ENCODE data around the gene ZFYVE26. TPM values are rescaled to one million over a fixed set of nuclear protein-coding genes. Genes with fewer than 3 reads are reported as not detected.

The ZFYVE26 gene
- 13.3 TPM for total RNA-seq
- long read RNA-seq, partial matches to known transcripts, result 9 of 11 reads
- long read RNA-seq, other reads (novel, unspliced or antisense), result 2 of 11 reads

DNA sequence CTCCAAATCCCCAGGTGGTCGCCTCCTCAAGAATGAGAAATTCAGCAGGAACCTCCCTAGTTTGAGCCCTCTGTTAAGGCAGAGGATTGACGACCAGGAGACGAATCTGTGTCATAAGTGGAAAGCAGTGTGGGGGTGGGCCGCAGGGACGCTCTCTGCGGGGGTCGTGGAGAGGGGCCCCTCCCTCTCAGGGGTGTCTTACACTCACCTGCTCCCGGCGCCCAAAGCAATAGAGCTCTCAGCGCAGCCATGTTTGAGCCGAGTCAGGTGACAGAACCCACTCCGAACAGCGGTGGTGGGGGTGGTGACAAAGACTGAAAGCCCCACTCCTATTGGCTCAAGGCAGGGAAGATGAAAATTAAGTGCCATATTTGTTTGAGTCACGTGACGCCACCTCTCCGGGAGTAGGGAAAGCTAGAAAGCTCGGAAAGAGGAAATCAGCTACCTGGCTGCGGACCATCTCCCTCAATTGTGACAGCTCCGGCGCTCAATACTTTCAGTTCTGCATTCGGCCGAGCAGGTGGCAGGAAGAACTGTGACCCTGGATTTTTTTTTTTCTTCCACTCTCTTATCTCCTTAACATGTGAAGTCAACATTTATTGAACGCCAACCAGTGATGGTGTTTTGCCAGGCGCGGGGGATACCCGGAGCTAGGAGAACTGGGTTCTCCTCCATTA, at the start of gene ZFYVE26:
TSS of gene ZFYVE26 (minus strand) at position 265 of the 677 bp plus-strand sequence. CDS start 627 bp downstream, outside the sequence.
- H3K27ac ChIP-seq (replicated peaks), result peak within 1 kb of the TSS; percentile 79
- no peaks in the 10 kb centered on the region for H3K27me3 ChIP-seq (ENCODE audit: low read depth)
- peak within 1 kb of the TSS; percentile 79 for H3K4me3 ChIP-seq
- TF ChIP-seq, protein P1, sequence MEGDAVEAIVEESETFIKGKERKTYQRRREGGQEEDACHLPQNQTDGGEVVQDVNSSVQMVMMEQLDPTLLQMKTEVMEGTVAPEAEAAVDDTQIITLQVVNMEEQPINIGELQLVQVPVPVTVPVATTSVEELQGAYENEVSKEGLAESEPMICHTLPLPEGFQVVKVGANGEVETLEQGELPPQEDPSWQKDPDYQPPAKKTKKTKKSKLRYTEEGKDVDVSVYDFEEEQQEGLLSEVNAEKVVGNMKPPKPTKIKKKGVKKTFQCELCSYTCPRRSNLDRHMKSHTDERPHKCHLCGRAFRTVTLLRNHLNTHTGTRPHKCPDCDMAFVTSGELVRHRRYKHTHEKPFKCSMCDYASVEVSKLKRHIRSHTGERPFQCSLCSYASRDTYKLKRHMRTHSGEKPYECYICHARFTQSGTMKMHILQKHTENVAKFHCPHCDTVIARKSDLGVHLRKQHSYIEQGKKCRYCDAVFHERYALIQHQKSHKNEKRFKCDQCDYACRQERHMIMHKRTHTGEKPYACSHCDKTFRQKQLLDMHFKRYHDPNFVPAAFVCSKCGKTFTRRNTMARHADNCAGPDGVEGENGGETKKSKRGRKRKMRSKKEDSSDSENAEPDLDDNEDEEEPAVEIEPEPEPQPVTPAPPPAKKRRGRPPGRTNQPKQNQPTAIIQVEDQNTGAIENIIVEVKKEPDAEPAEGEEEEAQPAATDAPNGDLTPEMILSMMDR (IDR thresholded peaks at IDR 0.05; ENCODE audit: borderline replicate concordance), result no peak
- H3K9me3 ChIP-seq (replicated peaks), result no peaks in the 10 kb centered on the region
- peaks cover 19% of the 10 kb centered on the region for H3K36me3 ChIP-seq
- intact Hi-C loops (cut with micrococcal nuclease), result no loop called here
- DNase-seq, result peak; percentile 88
- H3K4me1 ChIP-seq, result peaks cover 43% of the 10 kb centered on the region

DNA sequence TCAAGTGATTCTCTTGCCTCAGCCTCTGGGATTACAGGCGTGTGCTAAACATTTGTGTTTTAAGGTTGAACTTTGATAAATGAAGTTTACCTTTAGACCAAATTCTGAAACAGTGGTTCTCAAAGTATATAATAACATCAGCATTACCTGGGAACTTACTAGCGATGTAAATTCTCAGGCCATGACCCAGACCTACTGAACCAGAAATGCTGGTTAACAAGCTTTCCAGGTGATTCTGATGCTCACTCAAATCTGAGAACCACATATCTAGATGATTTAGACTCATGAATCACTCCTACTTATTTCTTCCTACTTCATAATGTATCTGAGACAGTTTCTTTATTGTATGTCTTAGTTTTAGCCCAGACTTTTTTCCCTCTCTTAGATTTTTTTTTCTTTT, 46.8 kb upstream of the ZFYVE26 start:
- Histone ChIP-seq H3K9me3 (replicated peaks) (no peaks in the 10 kb centered on the region), H3K36me3 (no peaks in the 10 kb centered on the region), H3K4me3 (no peak overlapping the region), H3K27ac (replicated peaks) (no peak overlapping the region), H3K27me3 (ENCODE audit: low read depth) (no peaks in the 10 kb centered on the region), H3K4me1 (no peaks in the 10 kb centered on the region)
- TF ChIP-seq, protein P1 (IDR thresholded peaks at IDR 0.05; ENCODE audit: borderline replicate concordance), result no peak
- intact Hi-C loops (cut with micrococcal nuclease), result no loop called here
- no peak for DNase-seq

DNA sequence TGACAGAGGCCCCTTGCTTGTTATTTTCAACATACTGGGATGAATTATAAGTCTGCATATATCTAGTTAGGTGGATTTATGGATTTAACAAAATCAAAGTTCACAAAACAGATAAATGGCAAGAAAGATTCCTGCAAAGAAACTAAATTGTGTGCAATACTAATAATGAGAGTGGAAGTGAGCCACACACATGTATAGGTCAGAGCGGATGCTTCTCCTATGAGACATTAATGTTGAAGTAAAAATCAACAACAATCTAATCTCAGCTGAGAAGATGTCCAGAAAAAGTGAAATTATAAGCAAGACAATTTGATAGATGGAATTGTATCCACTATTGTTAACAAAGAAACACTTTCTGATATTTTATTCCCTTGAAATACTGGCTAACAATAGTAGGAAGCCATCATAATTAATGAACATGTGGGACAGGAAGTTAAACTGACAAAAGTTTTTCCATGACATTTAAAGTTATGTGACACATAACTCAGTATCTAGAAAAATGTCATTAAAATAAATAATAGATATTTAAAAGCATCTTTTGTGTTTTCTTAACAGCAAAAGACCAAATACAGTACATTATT, 42.9 kb upstream of the ZFYVE26 start:
- Histone ChIP-seq H3K36me3 (no peaks in the 10 kb centered on the region), H3K27me3 (ENCODE audit: low read depth) (no peaks in the 10 kb centered on the region), H3K27ac (replicated peaks) (no peak overlapping the region), H3K4me3 (no peak overlapping the region), H3K9me3 (replicated peaks) (no peaks in the 10 kb centered on the region), H3K4me1 (no peaks in the 10 kb centered on the region)
- intact Hi-C loops (cut with micrococcal nuclease), result no loop called here
- DNase-seq, result no peak
- TF ChIP-seq, protein P1 (IDR thresholded peaks at IDR 0.05; ENCODE audit: borderline replicate concordance), result no peak

DNA sequence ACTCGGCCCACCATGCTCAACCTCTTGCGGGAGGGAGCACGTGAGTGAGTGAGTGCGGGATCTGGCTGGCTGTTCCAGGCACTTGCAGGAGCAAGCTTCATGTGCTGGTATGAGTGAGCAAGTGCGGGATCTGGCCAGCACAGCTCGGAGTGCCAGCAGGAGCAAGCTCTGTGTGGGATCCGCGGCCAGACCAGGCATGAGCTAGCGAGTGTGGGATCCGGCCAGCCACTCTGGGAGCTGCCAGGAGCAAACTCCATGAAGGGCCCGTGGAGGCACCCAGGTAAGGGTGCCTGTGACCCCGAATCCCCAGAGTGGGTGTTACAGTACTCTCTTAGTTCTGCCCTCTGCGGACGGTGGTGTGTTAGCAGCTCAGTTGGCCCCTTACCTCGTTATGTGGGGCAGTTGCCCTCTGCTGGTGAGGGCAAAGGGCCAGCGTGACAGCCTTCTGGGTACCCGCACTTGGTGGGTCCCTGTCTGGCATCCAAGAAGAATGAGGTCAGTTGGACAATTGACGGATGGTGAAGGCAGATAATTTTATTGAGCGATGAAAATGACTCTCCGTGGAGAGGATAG, 41.5 kb upstream of the ZFYVE26 start:
- H3K27me3 ChIP-seq (ENCODE audit: low read depth), result no peaks in the 10 kb centered on the region
- no peak overlapping the region for H3K27ac ChIP-seq (replicated peaks)
- no peak overlapping the region for H3K4me3 ChIP-seq
- TF ChIP-seq, protein P1 (IDR thresholded peaks at IDR 0.05; ENCODE audit: borderline replicate concordance), result no peak
- H3K9me3 ChIP-seq (replicated peaks), result no peaks in the 10 kb centered on the region
- no peaks in the 10 kb centered on the region for H3K4me1 ChIP-seq
- intact Hi-C loops (cut with micrococcal nuclease), result no loop called here
- no peak for DNase-seq
- H3K36me3 ChIP-seq, result no peaks in the 10 kb centered on the region

DNA sequence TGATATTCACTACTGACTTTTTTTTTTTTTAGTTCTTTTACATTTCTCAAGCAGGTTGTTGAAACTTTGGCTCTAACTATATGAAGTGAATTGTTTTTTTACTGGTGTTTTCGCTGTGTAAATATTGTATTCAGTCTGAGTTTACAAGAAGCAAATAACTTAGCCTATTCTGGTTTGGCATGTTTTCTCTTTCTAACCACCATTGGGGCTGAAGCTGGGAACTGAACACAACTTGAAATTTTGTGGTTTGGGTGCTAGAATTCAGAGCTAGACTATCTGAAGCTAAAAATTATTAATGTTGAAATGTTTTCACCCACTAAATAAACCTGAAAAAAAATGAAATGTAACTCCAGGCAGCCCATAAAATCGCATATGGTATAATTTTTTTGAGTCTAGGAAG, 40.4 kb upstream of the ZFYVE26 start:
- TF ChIP-seq, protein P1 (IDR thresholded peaks at IDR 0.05; ENCODE audit: borderline replicate concordance), result no peak
- Histone ChIP-seq H3K9me3 (replicated peaks) (no peaks in the 10 kb centered on the region), H3K27ac (replicated peaks) (no peak overlapping the region), H3K4me3 (no peak overlapping the region), H3K36me3 (no peaks in the 10 kb centered on the region), H3K27me3 (ENCODE audit: low read depth) (no peaks in the 10 kb centered on the region), H3K4me1 (no peaks in the 10 kb centered on the region)
- intact Hi-C loops (cut with micrococcal nuclease), result no loop called here
- DNase-seq, result no peak

Measured in left ventricle myocardium inferior (tissue), 1 donor.